Fibroblast of villous mesenchyme (primary cell): ENCODE results near the gene ZNF37A. TPM values are rescaled to one million over a fixed set of nuclear protein-coding genes. Genes with fewer than 3 reads are reported as not detected.
"Not testable (repeated sequence)": the region's sequence is repeated elsewhere in the genome, so short reads cannot be mapped to it uniquely, and the experiment has no call there.

Source experiments
- DNase-seq: peaks from one replicate; pipeline ENCODE4 v3.0.0-alpha.2; 2010; ENCODE audit warnings: low read depth
- H3K4me3 ChIP-seq: 2 replicates; pipeline ENCODE4 v1.5.1; 2011; ENCODE audit warnings: low read depth, mild to moderate bottlenecking, low read length
- CTCF ChIP-seq: IDR thresholded peaks from 2 replicates; pipeline ENCODE4 v1.5.1; 2012; ENCODE audit warnings: low read depth, mild to moderate bottlenecking, low read length; ENCODE audit not compliant: insufficient read depth
- total RNA-seq: library from RNA; depleted of rRNA; stranded (reverse); fragments of >200 nt; gene quantifications from 2 replicates; pipeline ENCODE4 v1.2.3, GENCODE V29; 2012

ZNF37A gene
- 10.0 and 16.8 TPM in 2 replicates for total RNA-seq

- TF ChIP-seq CTCF = no peak
- H3K4me3 ChIP-seq = peak within 1 kb of the TSS; percentile 89
- DNase-seq = peak; percentile 97
Observed at GRCh38 chr10:38094158-38094926, at the start of gene ZNF37A. Gene ZNF37A, plus strand, starts transcription at chr10:38094337. Its CDS starts 2,281 bp downstream, at chr10:38096618.

- DNase-seq = no peak
- TF ChIP-seq CTCF = no peak
- no peak overlapping the region for H3K4me3 ChIP-seq
Observed at GRCh38 chr10:38045129-38045528, 49.0 kb upstream of the ZNF37A start.

- DNase-seq = peak; percentile 28
- no peak overlapping the region for H3K4me3 ChIP-seq
- no peak for TF ChIP-seq CTCF
Observed at GRCh38 chr10:38047666-38048065, 46.5 kb upstream of the ZNF37A start.

GRCh38 chr10:38050212-38050611 is 43.9 kb upstream of the ZNF37A start:
- no peak for DNase-seq
- H3K4me3 ChIP-seq = no peak overlapping the region
- TF ChIP-seq CTCF = no peak

GRCh38 chr10:38054361-38054797 is 39.8 kb upstream of the ZNF37A start:
- H3K4me3 ChIP-seq = no peak overlapping the region
- TF ChIP-seq CTCF = no peak
- peak; percentile 88 for DNase-seq

GRCh38 chr10:38055274-38055894 is 38.8 kb upstream of the ZNF37A start:
- DNase-seq, H3K4me3 ChIP-seq: not testable (repeated sequence)

GRCh38 chr10:38069663-38070062 is 24.5 kb upstream of the ZNF37A start:
- peak; percentile 69 for DNase-seq
- H3K4me3 ChIP-seq = not testable (repeated sequence)

- TF ChIP-seq CTCF = no peak
- no peak overlapping the region for H3K4me3 ChIP-seq
- DNase-seq = no peak
Observed at GRCh38 chr10:38070501-38070900, 23.6 kb upstream of the ZNF37A start.
